ENCODE results near the gene TBCD.
A peak's percentile ranks its signal among the peaks of the same experiment; 100 is the strongest.

TBCD gene

GRCh38 chr17:82859431-82860403 is 107.9 kb downstream of the TBCD start:
- no peak for DNase-seq

- no peak for DNase-seq
Measured at GRCh38 chr17:82860606-82861392, 108.9 kb downstream of the TBCD start.

GRCh38 chr17:82861393-82861775 is 109.5 kb downstream of the TBCD start:
- no peak for DNase-seq

GRCh38 chr17:82862191-82862590 is 110.3 kb downstream of the TBCD start:
- DNase-seq = no peak

GRCh38 chr17:82862737-82863382 is 111.0 kb downstream of the TBCD start:
- no peak for DNase-seq

- DNase-seq = no peak
Measured at GRCh38 chr17:82863383-82863940, 111.6 kb downstream of the TBCD start.

GRCh38 chr17:82863941-82864712 is 112.3 kb downstream of the TBCD start:
- DNase-seq = no peak

GRCh38 chr17:82864713-82865248 is 112.9 kb downstream of the TBCD start:
- DNase-seq = no peak

- DNase-seq = no peak
Measured at GRCh38 chr17:82865274-82865673, 113.4 kb downstream of the TBCD start.

- peak; percentile 42 for DNase-seq
Measured at GRCh38 chr17:82865774-82866395, 114.0 kb downstream of the TBCD start.

- no peak for DNase-seq
Measured at GRCh38 chr17:82866590-82867191, 114.8 kb downstream of the TBCD start.

GRCh38 chr17:82867763-82868325 is 116.0 kb downstream of the TBCD start:
- no peak for DNase-seq

- no peak for DNase-seq
Measured at GRCh38 chr17:82868715-82869131, 116.9 kb downstream of the TBCD start.

- DNase-seq = no peak
Measured at GRCh38 chr17:82869536-82869935, 117.7 kb downstream of the TBCD start.

- DNase-seq = no peak
Measured at GRCh38 chr17:82870091-82870491, 118.2 kb downstream of the TBCD start.

- no peak for DNase-seq
Measured at GRCh38 chr17:82870541-82870940, 118.7 kb downstream of the TBCD start.

- no peak for DNase-seq
Measured at GRCh38 chr17:82871056-82871775, 119.4 kb downstream of the TBCD start.

- DNase-seq = no peak
Measured at GRCh38 chr17:82871776-82872561, 120.1 kb downstream of the TBCD start.

Data from NCI-H1417 treated with DMSO at 0.1 percent for 48 hours (cell line).